Mucosa of rectum (tissue), 2 donors: Measurements from ENCODE around the gene TRIM58.

Experiments
- H3K27ac ChIP-seq, 2 donors: one replicate each; pipeline ENCODE4 v1.7.0; 2013; ENCODE audit warnings: inconsistent platforms in 2 of 2, low read depth in 2 of 2, low read length in 2 of 2
- H3K27me3 ChIP-seq, 2 donors: one replicate each; pipeline ENCODE4 v1.7.0; 2013; ENCODE audit warnings: low read length in 2 of 2; ENCODE audit not compliant: control insufficient read depth in 2 of 2, insufficient read depth in 2 of 2
- H3K36me3 ChIP-seq, 2 donors: one replicate each; pipeline ENCODE4 v1.7.0; 2013; ENCODE audit warnings: low read length in 2 of 2; ENCODE audit not compliant: control insufficient read depth in 2 of 2, insufficient read depth in 2 of 2
- H3K4me1 ChIP-seq, 2 donors: one replicate each; pipeline ENCODE4 v1.7.0; 2013; ENCODE audit warnings: low read length in 2 of 2, mild to moderate bottlenecking in 1 of 2; ENCODE audit not compliant: control insufficient read depth in 2 of 2, insufficient read depth in 2 of 2
- H3K4me3 ChIP-seq, 2 donors: one replicate each; pipeline ENCODE4 v1.7.0; 2013; ENCODE audit warnings: low read length in 2 of 2
- H3K9ac ChIP-seq, 2 donors: one replicate each; pipeline ENCODE4 v1.7.0; 2013; ENCODE audit warnings: low read length in 2 of 2, low read depth in 1 of 2, mild to moderate bottlenecking in 1 of 2
- H3K9me3 ChIP-seq, 2 donors: one replicate each; pipeline ENCODE4 v1.7.0; 2013; ENCODE audit warnings: low read length in 2 of 2; ENCODE audit not compliant: control insufficient read depth in 2 of 2
- donor health status: healthy.
- donor health status: Normal muscosa, but diverticular disease.

TRIM58 gene

GRCh38 chr1:247914941-247915662 lies 58.1 kb downstream of the TRIM58 start:
- Histone ChIP-seq H3K27ac (no peak overlapping the region), H3K9ac (no peak overlapping the region), H3K27me3 (no peaks in the 10 kb centered on the region), H3K36me3 (no peaks in the 10 kb centered on the region), H3K4me1 (no peaks in the 10 kb centered on the region), H3K9me3 (peaks cover 0 to 2% of the 10 kb centered on the region in 2 donors), H3K4me3 (no peak overlapping the region)

- no peak within 1 kb of the TSS for H3K4me3 ChIP-seq
- H3K9me3 ChIP-seq: no peaks in the 10 kb centered on the region
- H3K27ac ChIP-seq: no peak within 1 kb of the TSS
Measured at GRCh38 chr1:247919952-247920351, 63.0 kb downstream of the TRIM58 start, which contains the start of gene OR2T8. OR2T8 (plus strand) TSS chr1:247920252; CDS start chr1:247921018, 766 bp downstream.

GRCh38 chr1:247923941-247924340 lies 67.0 kb downstream of the TRIM58 start:
- Histone ChIP-seq H3K4me1 (no peaks in the 10 kb centered on the region), H3K27me3 (no peaks in the 10 kb centered on the region), H3K36me3 (no peaks in the 10 kb centered on the region), H3K27ac (no peak overlapping the region), H3K9ac (no peak overlapping the region), H3K9me3 (no peaks in the 10 kb centered on the region), H3K4me3 (no peak overlapping the region)

More at GRCh38 chr1:247919952-247920351, 63.0 kb downstream of the TRIM58 start, which contains the start of gene OR2T8:
- Histone ChIP-seq H3K36me3 (no peaks in the 10 kb centered on the region), H3K27me3 (no peaks in the 10 kb centered on the region), H3K9ac (no peak within 1 kb of the TSS), H3K4me1 (no peaks in the 10 kb centered on the region)

- H3K27ac ChIP-seq: no peak within 1 kb of the TSS
- no peak within 1 kb of the TSS for H3K9ac ChIP-seq
- no peaks in the 10 kb centered on the region for H3K27me3 ChIP-seq
- no peaks in the 10 kb centered on the region for H3K36me3 ChIP-seq
- no peak within 1 kb of the TSS for H3K4me3 ChIP-seq
- H3K9me3 ChIP-seq: no peaks in the 10 kb centered on the region
- H3K4me1 ChIP-seq: no peaks in the 10 kb centered on the region
Measured at GRCh38 chr1:247924868-247925267, 67.9 kb downstream of the TRIM58 start, which contains the start of gene OR2AJ1. OR2AJ1 (plus strand) TSS chr1:247924889; CDS start chr1:247933769, 8,880 bp downstream.
